Measurements from ENCODE around the gene PARD3.
"Not testable (repeated sequence)": the region's sequence is repeated elsewhere in the genome, so short reads cannot be mapped to it uniquely, and the experiment has no call there.

Gene PARD3

DNA sequence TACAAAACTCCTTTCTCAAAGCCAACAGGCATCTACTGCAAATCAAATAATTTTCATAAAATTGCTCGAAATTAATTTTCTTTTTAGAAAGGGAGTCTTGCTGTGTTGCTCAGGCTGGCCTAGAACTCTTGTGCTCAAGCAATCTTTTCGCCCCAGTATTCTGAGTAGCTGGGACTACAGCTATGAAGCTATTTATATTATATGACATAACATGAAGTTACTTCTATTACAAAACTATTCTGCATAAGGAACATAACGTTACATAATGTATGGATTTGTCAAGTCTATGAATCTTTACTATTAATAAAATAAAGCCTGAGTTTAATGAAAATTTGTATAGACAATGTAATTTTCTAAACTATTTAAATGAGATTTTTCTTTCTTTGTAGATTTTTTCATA lies 415.0 kb downstream of the PARD3 start:
- DNase-seq: no peak

DNA sequence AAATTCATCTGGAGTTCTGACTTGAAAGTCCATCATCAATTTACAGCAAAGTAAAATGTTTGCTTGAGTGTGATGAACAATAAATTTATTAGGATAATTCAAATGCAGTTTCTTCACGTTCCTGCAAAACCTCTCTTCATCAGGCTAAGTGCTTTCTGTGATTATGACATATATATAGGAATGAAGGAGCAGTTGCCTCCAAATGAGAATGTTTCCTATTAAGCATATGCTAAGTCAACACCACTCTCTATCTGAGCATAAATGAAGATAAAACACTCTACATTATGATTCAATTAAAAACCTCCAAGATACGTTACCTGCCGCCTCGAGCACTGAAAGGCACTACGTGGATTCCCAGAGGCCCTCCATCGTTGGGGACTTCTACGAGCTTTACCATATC lies 416.1 kb downstream of the PARD3 start:
- no peak for DNase-seq

DNA sequence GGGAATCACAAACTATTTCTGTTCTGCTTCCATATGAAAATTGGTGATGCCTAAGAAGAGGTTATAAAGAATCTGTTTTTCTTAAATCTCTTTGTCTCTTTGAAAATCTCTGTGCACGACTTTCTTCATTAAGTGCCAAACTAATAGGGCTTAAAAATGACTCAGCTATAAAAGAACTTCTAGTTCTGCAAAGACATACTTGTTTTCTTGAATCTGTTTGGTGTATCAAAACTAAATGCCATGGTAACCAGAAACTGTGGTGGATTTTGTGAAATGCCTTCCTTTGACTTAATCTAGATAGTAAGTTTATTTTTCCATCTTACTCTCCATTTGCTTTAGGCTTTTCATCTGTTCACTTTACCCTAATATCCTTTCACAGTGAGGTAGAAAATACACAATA lies 417.8 kb downstream of the PARD3 start:
- no peak for DNase-seq

DNA sequence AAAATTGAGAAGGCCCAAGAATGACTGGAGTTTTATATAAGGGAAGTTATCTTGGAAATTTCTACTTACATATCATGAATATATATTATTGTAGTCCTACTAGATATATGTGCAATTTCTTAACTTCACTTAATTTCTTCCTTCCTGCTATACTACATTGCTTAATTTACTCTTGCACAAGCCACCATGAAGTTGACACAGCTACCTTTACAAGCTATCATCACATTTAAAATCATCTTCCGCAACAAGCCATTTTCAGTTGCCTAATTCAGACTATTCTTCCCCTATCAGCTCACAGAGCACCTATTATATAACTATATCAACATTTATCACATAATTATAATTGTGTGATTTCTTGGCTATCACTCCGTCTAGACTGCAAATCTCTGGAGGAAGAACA lies 418.4 kb downstream of the PARD3 start:
- DNase-seq: no peak

DNA sequence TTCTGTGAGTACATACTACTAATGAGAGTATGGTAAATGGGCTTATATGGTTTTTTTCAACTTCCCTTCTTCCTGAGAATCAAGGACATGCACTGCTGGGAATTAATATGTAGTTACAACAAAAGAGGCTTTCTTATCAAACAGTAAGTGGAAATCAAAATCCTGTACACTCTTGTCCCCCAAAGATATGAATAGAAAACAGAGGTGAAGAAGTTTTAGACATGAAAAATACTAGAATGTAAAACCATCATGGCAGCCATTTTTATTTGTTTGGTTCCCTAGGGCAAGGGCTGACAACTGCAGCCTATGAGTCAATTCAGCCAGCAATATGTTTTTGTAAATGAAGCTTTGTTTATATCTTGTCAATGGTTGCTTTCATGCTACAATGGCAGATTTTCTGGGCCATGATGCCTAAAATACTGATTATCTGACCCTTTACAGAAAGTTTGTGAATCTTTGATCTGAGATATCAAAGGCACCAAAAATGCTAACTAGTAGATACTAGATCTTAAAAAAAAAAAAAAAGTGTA lies 422.4 kb downstream of the PARD3 start:
- no peak for DNase-seq

DNA sequence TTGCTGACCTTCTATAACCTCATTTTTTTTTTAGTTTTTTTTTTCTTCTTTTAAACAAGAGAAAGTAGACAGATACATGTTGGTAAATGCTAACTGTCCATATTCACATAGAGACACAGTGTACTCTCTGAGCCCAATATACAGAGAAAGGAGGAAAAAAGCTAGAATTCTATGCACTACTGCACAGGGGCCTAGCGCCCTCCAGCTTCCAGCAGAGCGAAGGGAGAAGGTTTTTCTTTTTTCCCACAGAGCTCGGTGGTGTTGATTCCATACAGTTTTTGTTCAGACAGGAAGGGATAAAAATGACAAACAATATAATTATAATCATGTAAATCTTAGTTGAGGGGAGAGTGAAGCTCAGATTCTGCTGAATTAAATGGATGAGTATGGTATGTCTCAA lies 423.9 kb downstream of the PARD3 start:
- DNase-seq: not testable (repeated sequence)

DNA sequence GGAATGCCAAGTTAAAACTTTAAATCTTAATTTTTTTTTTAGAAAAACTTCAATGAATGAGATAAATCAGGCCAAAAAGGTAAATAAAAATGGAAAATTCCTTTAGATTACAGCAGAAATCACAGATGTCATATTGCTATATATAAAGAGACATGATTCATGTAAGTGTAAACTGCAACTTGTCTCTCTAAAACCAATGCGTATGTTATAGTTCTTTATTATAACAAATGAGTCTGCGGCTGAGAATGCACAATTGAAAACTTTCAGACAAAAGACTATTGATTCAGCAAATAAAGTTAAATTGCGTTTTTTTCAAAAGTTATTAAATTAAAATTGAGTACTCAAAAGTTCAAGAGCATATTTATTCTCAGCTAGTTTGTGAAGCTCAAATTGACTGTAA lies 425.3 kb downstream of the PARD3 start:
- no peak for DNase-seq

DNA sequence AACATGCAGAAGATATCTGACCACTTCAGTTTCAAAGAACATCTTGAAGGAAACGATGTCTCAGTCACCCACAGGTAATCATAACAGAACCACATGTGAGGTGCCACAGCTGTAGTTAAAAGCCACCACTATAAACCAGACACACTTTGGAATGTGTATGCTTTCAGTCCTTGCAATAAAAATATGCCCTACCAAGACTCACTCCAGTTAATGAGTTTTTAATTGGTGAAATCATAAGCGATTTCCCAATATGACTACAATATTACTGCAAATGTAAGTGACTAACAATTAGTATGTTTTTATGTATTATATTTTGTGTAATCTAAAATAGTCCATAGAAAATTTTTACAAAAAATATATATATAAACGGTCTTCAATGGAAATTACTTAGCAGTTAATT lies 428.2 kb downstream of the PARD3 start:
- no peak for DNase-seq

DNA sequence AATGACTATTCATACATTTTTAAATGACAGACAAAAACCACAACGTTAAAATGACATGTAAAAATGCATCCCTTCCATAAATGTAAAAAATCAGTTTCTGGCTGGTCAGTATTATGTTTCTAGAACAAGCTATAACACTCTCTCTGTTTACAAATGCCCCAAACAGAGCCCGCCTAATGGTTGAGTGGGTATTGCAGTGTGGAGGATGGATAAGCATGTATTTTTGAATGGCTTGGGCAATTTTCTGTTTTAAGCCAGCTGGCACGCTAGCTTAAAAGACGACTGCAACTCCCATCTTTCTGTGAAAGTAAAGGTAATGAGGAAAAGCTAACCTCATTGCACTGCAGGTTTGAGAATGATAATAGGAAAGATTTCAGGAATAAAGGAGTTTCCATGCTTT lies 430.7 kb downstream of the PARD3 start:
- DNase-seq: no peak

DNA sequence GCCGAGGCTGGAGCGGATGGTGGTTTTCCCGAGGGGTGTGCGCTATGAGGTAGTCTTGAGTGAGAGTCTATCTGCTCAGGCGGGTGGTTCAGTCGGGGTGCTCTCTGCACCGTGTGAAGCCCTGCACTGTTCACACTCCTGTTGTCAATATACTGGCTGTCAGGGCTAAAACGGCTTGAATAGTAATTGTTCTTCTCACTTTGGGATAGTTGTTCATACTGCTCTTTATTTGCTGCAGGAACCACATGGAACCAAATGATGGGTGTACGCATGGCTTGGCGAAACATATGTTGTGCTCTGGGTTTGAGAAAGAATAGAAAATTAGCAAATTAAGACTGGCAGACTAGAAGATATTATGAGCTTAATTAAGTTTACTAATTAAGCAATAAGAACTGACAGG lies 432.5 kb downstream of the PARD3 start:
- no peak for DNase-seq

DNA sequence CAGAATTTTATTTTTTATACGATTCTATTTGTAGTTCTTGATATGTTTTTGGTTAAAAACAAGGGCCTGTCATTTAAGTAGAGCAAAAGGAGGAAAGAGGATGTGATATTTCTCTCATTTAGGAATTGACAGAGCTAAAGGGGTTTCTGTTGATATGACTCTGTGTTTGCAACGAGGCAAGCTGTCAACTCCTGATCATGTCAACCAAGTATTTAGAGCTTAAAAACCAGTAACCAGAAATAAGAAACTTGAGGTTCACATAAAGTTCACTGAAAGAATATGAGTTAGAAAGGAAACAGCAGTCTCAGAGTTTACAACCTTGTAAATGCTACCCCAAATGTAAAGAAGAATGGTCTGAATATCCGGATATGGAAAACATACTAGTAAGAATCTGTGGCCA lies 434.2 kb downstream of the PARD3 start:
- DNase-seq: no peak

DNA sequence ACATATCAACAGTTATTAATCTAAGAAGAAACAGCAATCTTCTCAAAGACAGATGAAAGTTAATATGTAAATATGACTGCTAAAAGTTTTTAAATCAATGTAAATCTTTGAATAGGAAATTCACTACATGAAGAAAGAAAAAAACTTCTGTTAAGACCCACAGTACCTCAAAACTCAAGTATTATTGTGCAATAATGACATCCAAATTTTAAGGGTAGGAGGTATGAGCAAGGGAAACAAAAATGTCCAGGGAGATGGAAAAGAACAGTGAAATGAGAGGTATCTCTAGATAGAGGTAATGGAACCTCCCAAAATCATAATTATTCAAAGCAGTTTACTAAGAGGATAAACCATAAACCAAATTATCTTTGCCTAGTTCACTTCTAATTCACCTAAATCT lies 436.8 kb downstream of the PARD3 start:
- DNase-seq: no peak

DNA sequence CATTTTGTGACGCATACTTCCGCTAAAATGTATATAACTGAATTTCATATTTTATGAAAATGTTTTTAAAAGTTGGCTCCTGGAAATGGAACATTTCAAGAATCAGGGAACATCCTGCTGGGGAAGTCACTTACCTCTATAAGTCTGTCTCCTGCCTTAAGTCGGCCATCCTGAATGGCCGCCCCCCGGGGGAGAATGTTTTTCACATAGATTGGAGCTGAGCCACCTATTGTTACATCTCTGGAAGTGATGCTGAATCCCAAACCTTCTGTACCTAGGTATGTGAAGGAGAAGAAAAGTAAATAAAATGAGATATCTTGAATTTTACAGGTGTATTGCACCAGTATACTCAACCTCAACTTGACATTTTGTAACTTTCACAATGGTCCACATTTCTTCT lies 437.3 kb downstream of the PARD3 start:
- DNase-seq: no peak

DNA sequence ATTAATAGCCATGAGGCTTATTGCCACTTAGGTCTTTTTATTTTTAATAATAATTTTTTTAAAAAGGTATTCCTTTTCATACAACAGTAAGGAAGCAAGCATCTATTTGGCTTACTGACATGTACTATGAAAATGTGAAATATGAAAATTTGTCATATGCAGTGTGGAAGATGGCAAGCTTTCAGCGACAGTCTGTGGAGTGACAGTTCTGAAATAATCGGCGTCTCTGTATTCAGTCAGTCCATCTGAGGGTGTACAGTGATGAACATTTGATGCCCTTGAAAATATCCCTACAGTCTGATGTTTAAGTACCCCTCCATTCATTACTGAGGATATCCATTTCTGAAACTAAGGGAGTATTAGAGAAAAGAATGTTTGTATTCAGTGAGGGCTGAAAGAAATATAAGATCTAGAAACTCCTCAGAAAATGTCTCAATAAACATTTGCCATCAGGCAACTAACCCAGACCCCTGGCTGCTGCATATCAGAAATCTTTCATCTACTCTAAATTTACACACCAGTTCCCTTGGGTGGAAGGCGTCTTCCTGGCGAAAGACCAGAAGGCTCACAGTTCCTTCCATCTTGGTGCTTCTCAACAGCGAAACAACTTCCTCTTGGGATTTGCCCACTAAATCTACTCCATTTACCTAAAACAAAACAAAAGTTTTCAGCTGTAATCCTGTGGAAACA lies 440.6 kb downstream of the PARD3 start:
- no peak for DNase-seq

DNA sequence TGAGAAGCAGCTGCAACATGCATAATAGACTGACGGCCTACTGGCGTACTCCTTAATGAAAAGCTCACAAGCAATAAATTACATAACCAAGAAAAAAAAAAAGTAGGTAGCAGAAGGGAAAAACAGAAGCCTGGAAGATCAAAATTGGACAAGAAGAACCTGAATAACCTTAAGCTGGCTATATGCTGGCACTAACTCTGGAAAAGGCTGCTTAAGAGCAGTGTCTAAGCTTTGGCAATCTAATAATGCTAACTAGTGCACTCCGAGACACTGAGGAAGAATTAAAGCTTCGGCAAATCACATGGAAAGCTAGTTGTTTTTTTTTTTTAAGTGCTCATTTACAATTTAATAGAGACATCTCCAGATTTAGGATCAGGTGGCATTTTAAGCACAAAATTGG lies 441.9 kb downstream of the PARD3 start:
- DNase-seq: no peak

DNA sequence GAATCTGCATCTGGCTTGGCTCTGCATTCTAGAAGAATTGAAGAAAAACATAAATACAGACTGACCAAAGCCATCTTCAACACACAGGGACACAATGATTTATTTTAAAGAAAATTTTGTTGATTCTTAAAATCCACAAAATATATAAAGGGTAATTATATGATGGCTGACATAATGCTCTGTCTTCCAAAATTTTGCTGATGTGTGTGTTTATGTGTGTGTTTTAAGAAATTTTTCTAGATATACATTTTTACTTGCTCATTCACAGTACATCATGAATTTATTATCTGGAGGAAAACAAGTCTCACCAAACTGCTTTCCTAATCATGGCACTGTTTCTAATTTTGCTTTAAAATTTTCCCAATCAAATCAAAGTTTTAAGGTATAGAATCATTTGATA lies 442.6 kb downstream of the PARD3 start:
- no peak for DNase-seq

DNA sequence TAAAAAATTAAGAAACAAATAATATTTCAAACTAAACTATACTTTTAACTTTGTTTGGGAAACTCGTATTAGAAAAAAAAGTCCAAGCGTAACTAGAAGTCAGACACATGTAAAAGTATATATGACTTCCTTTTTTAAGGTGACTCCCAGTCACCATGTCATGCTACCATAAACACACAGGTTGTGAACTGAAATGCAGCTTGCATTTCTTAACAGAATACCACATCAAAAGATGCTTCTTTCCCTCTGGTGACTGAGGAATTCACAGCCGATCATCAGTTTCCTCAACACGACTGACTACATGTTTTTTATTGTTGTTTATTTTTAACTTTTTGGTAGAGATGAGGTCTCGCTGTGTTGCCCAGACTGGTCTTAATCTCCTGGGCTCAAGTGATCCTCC lies 445.0 kb downstream of the PARD3 start:
- no peak for DNase-seq

DNA sequence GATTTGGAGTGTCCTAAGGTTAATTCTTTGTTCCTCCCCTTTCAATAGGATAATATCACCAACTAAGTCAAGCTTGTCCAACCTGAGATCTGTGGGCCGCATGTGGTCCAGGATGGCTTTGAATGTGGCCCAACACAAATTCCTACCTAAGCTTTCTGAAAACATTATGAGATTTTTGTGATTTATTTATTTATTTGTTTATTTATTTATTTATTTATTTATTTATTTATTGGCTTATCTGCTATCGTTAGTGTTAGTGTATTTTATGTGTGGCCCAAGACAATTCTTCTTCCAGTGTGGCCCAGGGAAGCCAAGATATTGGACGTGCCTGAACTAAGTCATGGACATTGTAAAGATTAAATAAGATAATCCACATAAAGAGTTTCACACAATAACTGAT lies 446.0 kb downstream of the PARD3 start:
- no peak for DNase-seq

DNA sequence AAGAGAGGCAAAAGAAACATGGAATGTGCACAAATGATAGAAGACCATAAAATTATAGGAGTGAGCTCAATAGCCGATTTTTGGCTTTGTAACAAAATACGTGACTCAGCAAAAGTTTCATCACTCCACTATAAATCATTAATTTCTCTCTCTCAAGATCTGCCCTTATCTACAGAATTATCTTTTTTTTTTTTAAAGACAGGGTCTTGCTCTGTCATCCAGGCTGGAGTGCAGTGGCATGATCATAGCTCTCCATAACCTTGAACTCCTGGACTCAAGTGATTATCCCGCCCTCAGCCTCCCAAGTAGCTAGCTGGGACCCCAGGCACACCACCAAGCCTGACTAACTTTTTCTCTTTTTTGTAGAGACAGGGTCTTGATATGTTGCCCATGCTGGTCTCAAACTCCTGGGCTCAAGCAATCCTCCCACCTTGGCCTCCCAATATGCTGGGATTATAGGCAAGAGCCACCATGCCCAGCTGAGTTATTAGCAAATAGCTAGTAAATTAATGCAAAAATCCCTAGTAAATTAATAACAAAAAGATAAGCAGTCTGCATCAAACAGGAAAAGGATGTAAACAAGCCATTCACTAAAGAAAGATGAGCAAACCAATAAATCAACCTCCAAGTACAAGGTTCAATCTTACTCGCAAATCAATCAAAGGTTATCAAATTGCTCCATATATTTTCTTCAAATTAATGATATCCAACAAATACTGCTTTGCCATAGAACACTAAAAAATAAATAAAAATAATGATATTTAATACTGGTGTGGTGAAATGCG lies 450.7 kb downstream of the PARD3 start:
- no peak for DNase-seq

DNA sequence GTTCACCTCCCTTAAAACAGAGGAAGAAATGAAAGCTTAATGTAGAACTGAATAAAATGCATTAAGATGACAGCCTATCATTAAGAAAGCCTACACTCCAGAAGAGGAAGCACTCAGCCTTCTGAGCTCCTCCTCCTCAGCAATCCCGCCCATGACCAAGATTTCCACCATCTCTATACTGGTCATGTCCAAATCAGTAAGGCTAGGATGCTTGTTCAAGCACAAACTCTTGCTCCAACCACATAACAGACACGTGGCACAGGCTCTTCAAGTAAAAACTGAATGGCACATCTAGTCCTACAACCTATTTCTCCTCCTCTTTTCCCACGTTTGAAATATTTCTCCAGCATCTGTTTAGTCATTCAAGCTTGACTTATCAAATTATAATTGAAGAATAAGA lies 454.1 kb downstream of the PARD3 start:
- no peak for DNase-seq

DNA sequence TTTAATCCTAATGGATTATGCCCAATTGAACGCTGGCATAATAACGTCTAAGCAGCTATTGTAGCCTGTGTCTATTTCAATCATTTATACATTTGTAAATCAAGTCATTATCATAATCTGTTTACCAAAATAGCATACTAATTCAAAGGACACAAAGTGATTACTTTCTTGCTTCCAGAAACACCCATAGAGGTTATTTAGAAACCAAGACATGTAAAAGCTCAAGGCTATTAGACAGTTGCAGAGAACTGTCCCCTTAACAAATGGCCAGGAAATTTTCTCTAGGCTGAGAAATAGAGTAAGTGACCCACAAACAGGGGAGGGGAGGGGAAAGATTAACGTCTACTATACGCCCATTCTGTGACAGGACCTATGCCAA lies 455.7 kb downstream of the PARD3 start:
- DNase-seq: no peak

DNA sequence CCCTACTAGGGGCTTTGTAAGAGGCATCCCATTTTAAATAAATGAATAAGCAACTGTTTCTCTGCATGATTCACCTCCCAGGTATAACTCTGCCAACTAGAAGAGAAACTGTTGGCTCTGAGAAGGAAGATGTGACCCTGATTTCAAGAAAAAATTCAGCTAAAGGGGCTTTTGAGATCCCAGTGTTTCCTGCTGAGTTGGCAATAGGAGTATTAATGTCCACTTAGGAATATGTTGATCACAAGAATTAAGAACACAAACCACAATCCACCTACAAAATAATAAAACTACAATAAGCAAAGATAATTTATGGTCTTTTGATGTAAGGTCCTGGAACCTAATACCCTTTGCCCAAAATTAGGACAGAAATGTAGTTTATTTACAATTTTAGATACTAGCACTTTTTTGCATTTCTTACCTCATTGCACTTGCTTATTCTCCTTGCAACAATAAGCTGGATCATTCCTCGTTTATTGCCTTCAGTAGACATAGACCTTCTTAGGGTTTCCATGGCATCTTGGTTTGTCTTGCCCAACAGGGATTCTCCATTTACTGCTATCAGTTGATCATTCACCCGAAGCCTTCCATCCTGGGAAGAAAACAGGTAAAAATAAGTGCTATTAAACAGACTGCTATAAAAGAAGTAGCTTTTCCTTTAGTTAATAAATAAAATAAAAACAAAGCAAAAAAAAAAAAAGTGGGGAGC lies 456.2 kb downstream of the PARD3 start:
- DNase-seq: no peak

DNA sequence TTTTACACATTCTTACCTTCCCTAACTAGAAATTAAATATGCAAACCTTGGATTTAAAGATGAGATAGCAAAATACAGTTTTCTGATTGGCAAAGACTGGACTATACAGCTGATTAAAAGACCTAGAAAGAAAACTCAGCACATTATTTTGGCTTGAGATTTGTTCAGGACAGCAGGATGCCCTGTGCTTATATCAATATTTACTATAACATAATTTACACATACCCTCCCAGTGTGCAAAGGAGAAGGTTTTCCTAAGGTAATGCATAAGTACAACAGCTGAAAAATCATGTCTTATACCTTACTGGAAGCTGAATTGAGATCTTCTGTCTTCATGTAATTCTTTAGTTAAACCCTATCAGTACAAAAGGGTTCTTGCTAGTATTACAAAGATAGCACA lies 458.6 kb downstream of the PARD3 start:
- no peak for DNase-seq

DNA sequence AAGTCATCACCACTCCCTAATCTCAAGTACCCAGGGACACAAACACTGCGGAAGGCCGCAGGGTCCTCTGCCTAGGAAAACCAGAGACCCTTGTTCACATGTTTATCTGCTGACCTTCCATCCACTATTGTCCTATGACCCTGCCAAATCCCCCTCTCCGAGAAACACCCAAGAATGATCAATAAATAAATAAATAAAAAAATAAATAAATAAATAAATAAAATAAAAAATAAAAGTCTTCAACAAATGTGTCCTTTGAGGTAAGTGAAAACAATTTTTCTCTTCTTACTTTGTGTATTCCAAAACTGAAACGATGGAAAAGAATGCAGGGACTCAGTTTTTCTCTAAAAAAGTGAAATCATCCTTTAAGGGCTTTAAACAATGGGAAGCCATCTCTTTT lies 461.6 kb downstream of the PARD3 start:
- not testable (repeated sequence) for DNase-seq

All from activated CD4-positive, alpha-beta T cell treated with anti-CD3 and anti-CD28 coated beads, Interleukin-2, amount 50 U/mL, for 1 hour (primary cell).